ENCODE results near the gene LIN7A. TPM values are rescaled to one million over a fixed set of nuclear protein-coding genes. Genes with fewer than 3 reads are reported as not detected.
A peak's percentile ranks its signal among the peaks of the same experiment; 100 is the strongest.

LIN7A gene
- total RNA-seq, 1 donor: 6.5 TPM

DNA sequence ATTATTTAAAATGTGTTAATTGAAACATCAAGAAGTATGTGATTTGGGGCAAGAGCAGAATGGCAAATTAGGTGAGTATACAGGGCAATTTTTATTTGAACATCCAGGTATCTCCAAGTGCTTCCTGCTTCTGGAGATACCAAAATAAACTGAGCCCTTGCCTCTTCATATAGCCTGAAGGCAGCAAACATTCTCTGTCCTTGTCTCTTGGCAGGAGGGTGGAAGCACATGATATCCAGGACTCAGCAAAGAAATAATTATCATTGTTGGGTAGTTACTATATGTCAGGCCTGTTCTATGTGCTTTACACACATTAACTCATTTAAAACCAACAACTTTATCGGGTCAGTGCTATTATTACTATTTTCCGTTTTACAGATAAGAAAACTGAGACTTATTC is 12.5 kb downstream of the LIN7A start:
- H3K4me2 ChIP-seq (ENCODE audit: insufficient read depth, low read length): no peak overlapping the region
- H3K4me3 ChIP-seq (ENCODE audit: insufficient read depth, low read length): no peak overlapping the region
- H3K27ac ChIP-seq (ENCODE audit: low read depth, low read length): no peak overlapping the region
- H3K27me3 ChIP-seq (ENCODE audit: insufficient read depth, low read length): no peaks in the 10 kb centered on the region
- DNase-seq (ENCODE audit: insufficient read length, low spot score, missing footprints): peak; percentile 17
- H3K9me3 ChIP-seq (ENCODE audit: low read depth, low read length): no peaks in the 10 kb centered on the region
- TF ChIP-seq, protein P1, sequence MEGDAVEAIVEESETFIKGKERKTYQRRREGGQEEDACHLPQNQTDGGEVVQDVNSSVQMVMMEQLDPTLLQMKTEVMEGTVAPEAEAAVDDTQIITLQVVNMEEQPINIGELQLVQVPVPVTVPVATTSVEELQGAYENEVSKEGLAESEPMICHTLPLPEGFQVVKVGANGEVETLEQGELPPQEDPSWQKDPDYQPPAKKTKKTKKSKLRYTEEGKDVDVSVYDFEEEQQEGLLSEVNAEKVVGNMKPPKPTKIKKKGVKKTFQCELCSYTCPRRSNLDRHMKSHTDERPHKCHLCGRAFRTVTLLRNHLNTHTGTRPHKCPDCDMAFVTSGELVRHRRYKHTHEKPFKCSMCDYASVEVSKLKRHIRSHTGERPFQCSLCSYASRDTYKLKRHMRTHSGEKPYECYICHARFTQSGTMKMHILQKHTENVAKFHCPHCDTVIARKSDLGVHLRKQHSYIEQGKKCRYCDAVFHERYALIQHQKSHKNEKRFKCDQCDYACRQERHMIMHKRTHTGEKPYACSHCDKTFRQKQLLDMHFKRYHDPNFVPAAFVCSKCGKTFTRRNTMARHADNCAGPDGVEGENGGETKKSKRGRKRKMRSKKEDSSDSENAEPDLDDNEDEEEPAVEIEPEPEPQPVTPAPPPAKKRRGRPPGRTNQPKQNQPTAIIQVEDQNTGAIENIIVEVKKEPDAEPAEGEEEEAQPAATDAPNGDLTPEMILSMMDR (IDR thresholded peaks at IDR 0.05; ENCODE audit: extremely low read depth, low read depth, low read length): no peak
- no peaks in the 10 kb centered on the region for H4K20me1 ChIP-seq (ENCODE audit: insufficient read depth, low read length)
- H3K36me3 ChIP-seq (ENCODE audit: insufficient read depth, low read length): no peaks in the 10 kb centered on the region
- no peaks in the 10 kb centered on the region for H3K4me1 ChIP-seq (ENCODE audit: insufficient read depth, low read length)
- peaks cover 25% of the 10 kb centered on the region for H3K79me2 ChIP-seq (ENCODE audit: insufficient read depth, low read length)
- H2AFZ ChIP-seq (ENCODE audit: low read length): no peak overlapping the region

DNA sequence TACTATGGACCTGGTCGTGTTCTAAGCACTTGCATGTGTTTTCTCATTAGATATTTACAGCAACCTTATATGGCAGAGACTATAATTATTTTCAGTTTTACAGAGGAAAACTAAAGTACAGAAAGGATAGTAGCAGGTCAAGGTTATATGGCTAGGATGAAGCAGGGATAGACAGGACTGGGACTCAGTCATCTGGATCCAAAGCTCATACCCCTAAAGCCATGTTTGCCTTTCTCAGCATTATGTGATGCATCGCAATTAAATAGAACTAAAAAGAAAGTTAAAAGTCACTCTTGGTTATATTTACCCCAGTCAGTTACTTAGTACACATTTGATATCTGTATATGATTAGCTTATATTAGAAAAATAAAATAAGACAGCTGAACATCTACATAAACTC is 13.3 kb downstream of the LIN7A start:
- Histone ChIP-seq H3K27ac (ENCODE audit: low read depth, low read length) (no peak overlapping the region), H2AFZ (ENCODE audit: low read length) (no peak overlapping the region), H3K4me2 (ENCODE audit: insufficient read depth, low read length) (no peak overlapping the region), H3K27me3 (ENCODE audit: insufficient read depth, low read length) (no peaks in the 10 kb centered on the region), H3K4me1 (ENCODE audit: insufficient read depth, low read length) (no peaks in the 10 kb centered on the region), H3K79me2 (ENCODE audit: insufficient read depth, low read length) (peaks cover 28% of the 10 kb centered on the region), H4K20me1 (ENCODE audit: insufficient read depth, low read length) (no peaks in the 10 kb centered on the region), H3K4me3 (ENCODE audit: insufficient read depth, low read length) (no peak overlapping the region), H3K36me3 (ENCODE audit: insufficient read depth, low read length) (no peaks in the 10 kb centered on the region), H3K9me3 (ENCODE audit: low read depth, low read length) (no peaks in the 10 kb centered on the region)
- no peak for DNase-seq (ENCODE audit: insufficient read length, low spot score, missing footprints)
- TF ChIP-seq, protein P1 (IDR thresholded peaks at IDR 0.05; ENCODE audit: extremely low read depth, low read depth, low read length): no peak

DNA sequence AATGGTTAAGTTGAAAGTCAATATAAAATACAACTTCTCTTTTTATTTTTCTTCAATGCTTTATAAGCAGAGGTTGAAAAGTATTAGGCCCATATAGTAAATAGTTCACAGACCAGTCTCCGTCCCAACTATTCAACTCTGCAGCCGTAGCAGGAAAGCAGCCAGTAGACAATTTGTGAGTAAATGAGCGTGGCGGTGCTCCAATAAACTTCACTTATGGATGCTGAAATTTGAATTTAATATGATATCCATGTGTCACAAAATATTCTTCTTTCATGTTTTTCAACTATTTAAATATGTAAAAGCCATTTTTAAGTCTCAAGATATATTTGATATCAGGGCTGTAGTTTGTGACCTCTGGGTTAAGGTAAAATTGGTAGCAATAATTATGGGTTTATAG is 17.7 kb downstream of the LIN7A start:
- no peak for DNase-seq (ENCODE audit: insufficient read length, low spot score, missing footprints)
- Histone ChIP-seq H3K27ac (ENCODE audit: low read depth, low read length) (no peak overlapping the region), H4K20me1 (ENCODE audit: insufficient read depth, low read length) (no peaks in the 10 kb centered on the region), H3K27me3 (ENCODE audit: insufficient read depth, low read length) (no peaks in the 10 kb centered on the region), H3K4me3 (ENCODE audit: insufficient read depth, low read length) (no peak overlapping the region), H3K4me1 (ENCODE audit: insufficient read depth, low read length) (no peaks in the 10 kb centered on the region), H3K79me2 (ENCODE audit: insufficient read depth, low read length) (peaks cover 29% of the 10 kb centered on the region), H3K9me3 (ENCODE audit: low read depth, low read length) (no peaks in the 10 kb centered on the region), H3K4me2 (ENCODE audit: insufficient read depth, low read length) (no peak overlapping the region), H3K36me3 (ENCODE audit: insufficient read depth, low read length) (no peaks in the 10 kb centered on the region), H2AFZ (ENCODE audit: low read length) (no peak overlapping the region)
- TF ChIP-seq, protein P1 (IDR thresholded peaks at IDR 0.05; ENCODE audit: extremely low read depth, low read depth, low read length): no peak

DNA sequence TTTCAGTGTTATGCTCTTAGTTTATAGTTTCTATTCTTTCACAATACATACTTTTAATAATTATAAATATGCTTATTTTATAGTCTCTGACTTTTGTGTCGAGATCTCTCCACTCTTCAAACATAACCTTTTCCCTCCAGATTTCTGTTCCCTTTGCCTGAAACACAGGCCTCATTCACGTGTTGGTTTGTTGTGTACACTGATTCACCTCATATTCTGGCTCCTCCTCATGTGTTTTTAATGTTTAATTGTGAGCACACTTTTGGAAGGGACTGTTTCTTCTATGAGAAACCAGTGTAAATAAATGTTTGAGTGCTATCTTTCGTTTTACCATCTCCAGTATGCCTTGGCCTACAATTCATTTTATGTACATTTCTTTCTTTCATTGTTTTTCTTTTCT is 20.1 kb downstream of the LIN7A start:
- Histone ChIP-seq H3K27ac (ENCODE audit: low read depth, low read length) (no peak overlapping the region), H3K4me3 (ENCODE audit: insufficient read depth, low read length) (no peak overlapping the region), H3K79me2 (ENCODE audit: insufficient read depth, low read length) (peaks cover 32% of the 10 kb centered on the region), H3K27me3 (ENCODE audit: insufficient read depth, low read length) (no peaks in the 10 kb centered on the region), H4K20me1 (ENCODE audit: insufficient read depth, low read length) (peaks cover 3% of the 10 kb centered on the region), H3K36me3 (ENCODE audit: insufficient read depth, low read length) (no peaks in the 10 kb centered on the region), H3K4me1 (ENCODE audit: insufficient read depth, low read length) (no peaks in the 10 kb centered on the region), H2AFZ (ENCODE audit: low read length) (no peak overlapping the region), H3K4me2 (ENCODE audit: insufficient read depth, low read length) (no peak overlapping the region), H3K9me3 (ENCODE audit: low read depth, low read length) (no peaks in the 10 kb centered on the region)
- TF ChIP-seq, protein P1 (IDR thresholded peaks at IDR 0.05; ENCODE audit: extremely low read depth, low read depth, low read length): no peak
- DNase-seq (ENCODE audit: insufficient read length, low spot score, missing footprints): no peak
